Activated CD4-positive, alpha-beta T cell treated with anti-CD3 and anti-CD28 coated beads, Interleukin-10, Interleukin-2, amounts not matched to agents 100 ng/mL and 50 ng/mL, durations not matched to agents 16 hours and 8 hours (primary cell): Measurements from ENCODE around the gene TRMT2B.
"Not testable (repeated sequence)": the region's sequence is repeated elsewhere in the genome, so short reads cannot be mapped to it uniquely, and the experiment has no call there.

Experiments
- DNase-seq: peaks from one replicate; pipeline ENCODE4 v3.0.0-alpha.2; 2020

The TRMT2B gene

GRCh38 chrX:100999451-100999850, 52.5 kb downstream of the TRMT2B start:
- DNase-seq, result no peak

DNA sequence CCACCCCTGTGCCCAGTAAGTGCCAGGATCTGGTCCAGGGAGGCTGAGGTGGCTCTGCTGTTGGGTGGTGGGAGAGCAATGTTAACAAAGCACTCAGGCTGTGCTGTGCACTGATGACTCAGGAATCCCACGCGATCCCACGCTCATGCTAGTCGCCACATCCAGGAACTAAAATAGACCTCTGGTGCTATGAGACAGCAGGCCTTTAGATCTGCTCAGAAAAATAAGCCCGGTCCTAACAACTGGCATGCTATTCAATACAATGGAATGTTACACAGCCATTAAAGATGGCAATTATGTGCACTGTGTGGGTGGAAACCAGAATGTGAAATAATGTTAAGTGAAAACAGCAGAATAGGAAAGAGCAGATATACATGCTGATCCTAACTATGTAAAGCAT, 56.4 kb downstream of the TRMT2B start:
- DNase-seq, result peak; percentile 19

- peak; percentile 79 for DNase-seq
Measured at GRCh38 chrX:100994352-100995281, 57.3 kb downstream of the TRMT2B start.

DNA sequence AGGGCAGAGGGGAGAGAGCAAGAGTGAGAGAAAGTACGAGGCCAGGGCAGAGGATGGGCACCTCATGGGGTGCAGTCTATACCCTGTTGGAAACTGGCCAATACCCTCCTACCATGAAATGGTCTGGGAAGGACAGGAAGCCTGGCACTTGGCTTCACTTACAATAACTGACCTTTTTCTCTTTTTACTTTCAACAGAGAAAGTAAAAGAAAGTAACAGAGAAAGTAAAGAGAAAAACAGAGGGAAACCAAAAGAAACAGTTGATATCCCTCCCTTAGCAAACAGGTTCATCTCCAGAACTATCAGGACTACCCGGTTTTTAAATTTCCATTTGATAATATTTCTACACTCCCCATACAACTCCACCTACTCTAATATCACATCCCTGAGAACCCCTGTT, 61.8 kb downstream of the TRMT2B start:
- no peak for DNase-seq

- no peak for DNase-seq
Measured at GRCh38 chrX:100984818-100985217, 67.1 kb downstream of the TRMT2B start.

DNA sequence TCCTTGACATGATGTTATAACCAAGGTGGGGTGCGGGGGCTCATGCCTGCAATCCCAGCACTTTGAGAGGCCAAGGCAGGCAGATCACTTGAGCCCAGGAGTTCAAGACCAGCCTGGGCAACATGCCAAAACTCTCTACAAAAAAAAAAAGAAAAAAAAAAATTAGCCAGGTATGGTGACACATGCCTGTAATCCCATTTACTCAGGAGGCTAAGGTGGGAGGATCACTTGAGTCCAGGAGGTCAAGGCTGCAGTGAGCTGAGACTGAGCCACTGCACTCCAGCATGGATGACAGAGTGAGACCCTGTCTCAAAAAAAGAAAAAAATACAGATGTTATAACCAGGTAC, 70.4 kb downstream of the TRMT2B start:
- not testable (repeated sequence) for DNase-seq

DNA sequence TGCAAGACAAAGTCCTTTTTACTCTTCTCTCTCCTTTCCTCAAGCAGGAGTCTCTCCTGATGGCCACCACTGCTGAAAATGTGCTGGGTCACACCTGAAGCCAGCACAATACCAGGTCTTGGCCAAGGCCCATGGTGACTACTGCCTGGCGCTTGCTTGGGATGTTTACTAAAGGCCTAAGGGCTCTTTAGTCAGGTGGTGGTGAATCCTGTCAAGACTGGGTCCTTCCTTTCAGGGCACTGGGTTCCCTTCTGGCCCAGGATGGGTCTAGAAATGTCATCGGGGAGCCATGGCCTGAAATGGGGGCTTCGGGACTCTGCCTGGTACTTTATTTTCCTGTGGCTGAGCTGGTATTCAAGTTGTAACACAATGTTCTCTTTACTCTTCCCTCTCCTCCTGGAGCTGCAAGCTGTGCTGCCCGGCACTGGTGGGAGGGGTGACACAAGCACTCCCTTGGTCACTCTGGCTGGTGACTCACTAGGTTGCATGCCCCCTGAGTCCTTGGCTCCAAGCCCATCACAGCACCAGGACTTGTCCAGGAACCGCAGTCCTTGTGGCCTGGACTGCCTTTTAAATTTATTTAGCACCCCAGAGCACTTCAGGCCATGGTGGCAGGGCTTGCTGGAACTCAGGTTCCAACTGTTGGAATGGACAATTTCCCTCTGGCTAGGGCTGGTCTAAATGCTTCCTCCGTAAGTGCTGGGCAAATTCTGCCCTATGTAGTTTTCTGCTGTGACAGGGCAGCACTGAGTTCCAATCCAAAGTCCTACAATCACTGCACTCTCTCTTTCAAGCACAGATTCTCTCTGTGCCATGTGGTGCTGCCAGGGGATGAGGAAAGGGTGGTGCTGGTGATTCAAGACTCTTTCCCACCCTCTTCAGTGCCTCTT, 71.1 kb downstream of the TRMT2B start:
- no peak for DNase-seq

- DNase-seq, result peak; percentile 11
Measured at GRCh38 chrX:100979881-100980607, 71.9 kb downstream of the TRMT2B start.

- no peak for DNase-seq
Measured at GRCh38 chrX:100976211-100976610, 75.7 kb downstream of the TRMT2B start.

DNA sequence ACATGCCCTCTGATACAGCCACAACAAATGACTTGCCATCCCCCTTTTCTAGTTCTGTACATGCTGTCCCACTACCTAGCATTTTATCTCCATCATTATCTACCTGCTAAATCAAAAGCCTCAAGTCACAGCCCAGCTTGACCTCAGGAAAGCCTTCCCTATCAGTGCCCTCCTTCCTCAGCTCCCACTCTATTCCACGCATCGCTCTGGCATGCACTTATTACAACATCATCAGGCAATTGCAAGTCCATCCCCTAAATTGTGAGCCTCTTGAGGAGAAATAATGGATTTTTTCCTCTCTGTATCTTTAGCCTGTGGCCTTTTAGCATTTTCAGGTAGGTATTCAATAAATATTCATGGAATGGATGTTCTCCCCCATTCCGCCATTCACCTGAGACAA, 76.7 kb downstream of the TRMT2B start:
- no peak for DNase-seq

DNA sequence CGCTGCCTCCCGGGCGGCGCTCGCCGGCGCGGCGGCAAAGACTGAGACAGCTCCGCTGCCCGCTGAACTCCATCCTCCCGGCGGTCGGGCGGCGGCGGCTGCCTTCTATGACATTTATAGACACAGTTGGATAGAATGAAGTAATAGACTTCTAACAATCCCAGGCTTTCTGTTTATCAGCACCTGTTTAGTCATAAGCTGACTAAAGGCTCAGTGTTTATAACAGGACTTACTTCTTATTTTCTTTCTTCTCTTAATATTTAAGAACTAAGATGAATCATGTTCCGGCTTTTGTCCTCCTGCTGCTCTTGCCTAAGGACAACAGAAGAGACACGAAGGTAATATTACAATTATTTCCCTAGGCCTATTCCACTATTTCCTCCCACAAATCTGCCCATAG, 78.5 kb downstream of the TRMT2B start:
- no peak for DNase-seq

GRCh38 chrX:100969936-100970335, 82.0 kb downstream of the TRMT2B start:
- no peak for DNase-seq

DNA sequence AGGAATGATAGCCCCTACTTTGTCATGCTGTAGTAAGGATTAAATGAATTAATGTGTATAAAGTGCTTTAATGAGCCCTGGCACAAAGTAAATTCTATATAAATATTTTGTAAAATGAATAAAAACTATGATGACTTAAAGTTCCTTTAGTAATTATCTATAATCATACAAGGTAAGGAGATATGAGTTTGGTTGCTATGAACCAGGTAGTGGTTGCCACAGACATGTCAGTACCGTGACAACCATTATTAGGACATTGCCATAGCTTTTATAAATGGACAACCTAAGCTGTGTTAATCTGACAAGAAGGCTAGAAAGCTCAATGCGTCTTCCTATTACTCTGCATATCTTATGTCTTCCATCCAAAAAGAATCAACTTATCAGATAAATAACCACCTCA, 82.5 kb downstream of the TRMT2B start, which contains the start of gene ARL13A:
TSS of gene ARL13A (plus strand) at position 301 of the 400 bp plus-strand sequence. CDS start 3,982 bp downstream, outside the sequence.
- no peak for DNase-seq

- DNase-seq, result no peak
Measured at GRCh38 chrX:100964362-100964761, 87.5 kb downstream of the TRMT2B start.

DNA sequence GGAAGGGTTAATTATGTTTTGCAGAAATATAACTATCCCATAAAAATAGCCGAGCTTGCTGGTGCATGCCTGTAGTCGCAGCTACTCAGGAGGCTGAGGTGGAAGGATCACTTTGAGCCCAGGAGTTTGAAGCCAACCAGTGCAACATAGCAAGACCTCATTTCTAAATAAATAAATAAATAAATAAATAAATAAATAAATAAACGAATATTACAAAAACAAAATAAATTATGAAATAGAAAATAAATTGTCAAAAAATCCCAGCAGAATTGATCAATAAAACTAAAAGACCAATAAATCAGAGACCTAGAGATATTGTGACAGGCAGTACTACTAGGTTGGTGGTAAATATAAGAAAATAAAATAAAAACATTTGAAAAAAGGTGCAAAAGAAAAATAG, 89.1 kb downstream of the TRMT2B start:
- no peak for DNase-seq
